ENCODE data around the gene PLCH2.
"Not testable (repeated sequence)": the region's sequence is repeated elsewhere in the genome, so short reads cannot be mapped to it uniquely, and the experiment has no call there.

PLCH2 gene

GRCh38 chr1:2476061-2476999 lies at the start of gene PLCH2:
TSS of gene PLCH2 (plus strand) at chr1:2476289. CDS start at chr1:2476589, 300 bp downstream.
- no peak for DNase-seq

GRCh38 chr1:2426540-2426939 lies 49.5 kb upstream of the PLCH2 start:
- DNase-seq: no peak

GRCh38 chr1:2427051-2427450 lies 49.0 kb upstream of the PLCH2 start:
- no peak for DNase-seq

GRCh38 chr1:2427976-2428375 lies 48.1 kb upstream of the PLCH2 start:
- DNase-seq: no peak

- DNase-seq: no peak
Measured at GRCh38 chr1:2428490-2428889, 47.6 kb upstream of the PLCH2 start.

GRCh38 chr1:2429780-2430591 lies 46.1 kb upstream of the PLCH2 start:
- no peak for DNase-seq

- no peak for DNase-seq
Measured at GRCh38 chr1:2430592-2430973, 45.5 kb upstream of the PLCH2 start.

GRCh38 chr1:2431103-2431502 lies 45.0 kb upstream of the PLCH2 start:
- no peak for DNase-seq

- DNase-seq: no peak
Measured at GRCh38 chr1:2431518-2431917, 44.6 kb upstream of the PLCH2 start.

- DNase-seq: no peak
Measured at GRCh38 chr1:2432441-2432844, 43.6 kb upstream of the PLCH2 start.

GRCh38 chr1:2433196-2433595 lies 42.9 kb upstream of the PLCH2 start:
- DNase-seq: no peak

- DNase-seq: no peak
Measured at GRCh38 chr1:2433936-2434655, 42.0 kb upstream of the PLCH2 start.

GRCh38 chr1:2435091-2435490 lies 41.0 kb upstream of the PLCH2 start:
- DNase-seq: no peak

- no peak for DNase-seq
Measured at GRCh38 chr1:2435746-2436355, 40.2 kb upstream of the PLCH2 start.

GRCh38 chr1:2436876-2437275 lies 39.2 kb upstream of the PLCH2 start:
- no peak for DNase-seq

GRCh38 chr1:2437617-2438016 lies 38.5 kb upstream of the PLCH2 start:
- no peak for DNase-seq

GRCh38 chr1:2438038-2438437 lies 38.1 kb upstream of the PLCH2 start:
- DNase-seq: no peak

GRCh38 chr1:2438641-2439040 lies 37.4 kb upstream of the PLCH2 start:
- DNase-seq: no peak

GRCh38 chr1:2439369-2439768 lies 36.7 kb upstream of the PLCH2 start:
- no peak for DNase-seq

- DNase-seq: not testable (repeated sequence)
Measured at GRCh38 chr1:2440346-2440745, 35.7 kb upstream of the PLCH2 start.

GRCh38 chr1:2441746-2442145 lies 34.3 kb upstream of the PLCH2 start:
- DNase-seq: no peak

- DNase-seq: no peak
Measured at GRCh38 chr1:2442661-2443060, 33.4 kb upstream of the PLCH2 start.
